Activated naive CD4-positive, alpha-beta T cell (primary cell): Measurements from ENCODE around the gene RBPMS2.
"Not testable (repeated sequence)": the region's sequence is repeated elsewhere in the genome, so short reads cannot be mapped to it uniquely, and the experiment has no call there.

ENCODE experiments used
- DNase-seq, 4 experiments: peaks; one replicate each; lab custom pipeline; 2025; lab: John Stamatoyannopoulos, UW

The RBPMS2 gene

DNA sequence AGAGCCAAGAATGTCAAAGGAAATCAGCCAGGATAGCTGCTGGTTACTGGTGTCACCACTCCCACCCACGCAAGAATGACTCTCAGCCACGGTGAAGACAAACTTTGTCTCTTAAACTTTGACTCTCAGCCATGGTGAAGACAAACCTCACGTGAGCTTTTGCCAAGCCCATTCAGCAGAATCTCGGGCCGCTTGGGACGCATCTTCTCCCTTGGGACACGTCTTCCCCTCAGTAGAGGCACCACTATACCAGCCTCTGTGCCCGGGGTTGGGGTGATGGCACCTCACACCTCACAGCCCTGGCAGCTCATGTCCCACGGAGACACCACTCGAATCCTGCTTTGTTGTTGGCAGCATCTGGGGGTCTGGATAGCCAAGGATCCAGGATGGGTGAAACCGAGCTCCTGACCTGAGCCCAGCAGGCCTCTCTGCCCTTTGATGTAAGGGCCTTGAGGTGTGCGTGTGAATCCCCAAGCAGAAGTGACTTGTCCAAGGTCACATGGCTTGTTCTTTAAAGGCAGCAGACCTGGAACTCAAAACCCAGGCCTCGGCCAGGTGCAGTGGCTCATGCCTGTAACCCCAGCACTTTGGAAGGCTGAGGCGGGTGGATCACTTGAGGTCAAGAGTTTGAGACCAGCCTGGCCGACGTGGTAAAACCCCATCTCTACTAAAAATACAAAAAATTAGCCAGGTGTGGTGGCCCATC, 21.8 kb downstream of the RBPMS2 start:
- DNase-seq: no peak

DNA sequence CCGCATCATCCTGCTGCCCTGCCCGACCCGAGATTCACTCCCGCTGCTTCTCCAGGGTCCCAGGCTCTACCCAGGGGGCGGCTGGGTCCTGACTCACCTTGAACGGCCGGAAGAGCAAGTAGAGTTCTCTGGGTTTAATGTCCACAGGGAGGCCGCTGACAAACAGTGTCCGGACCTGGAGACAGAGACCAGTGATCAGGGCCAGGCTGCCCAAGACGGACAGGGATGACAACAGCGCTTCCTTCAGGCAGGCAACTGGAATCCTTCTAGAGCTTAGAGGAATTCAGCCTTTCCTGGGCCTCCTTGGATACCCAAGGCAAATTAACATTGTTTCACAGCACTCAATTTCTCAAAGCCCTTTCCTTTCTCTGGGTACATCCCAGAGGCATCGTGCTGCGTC, 23.9 kb downstream of the RBPMS2 start:
- DNase-seq: no peak

GRCh38 chr15:64749999-64750657, 25.3 kb downstream of the RBPMS2 start:
- no peak for DNase-seq

DNA sequence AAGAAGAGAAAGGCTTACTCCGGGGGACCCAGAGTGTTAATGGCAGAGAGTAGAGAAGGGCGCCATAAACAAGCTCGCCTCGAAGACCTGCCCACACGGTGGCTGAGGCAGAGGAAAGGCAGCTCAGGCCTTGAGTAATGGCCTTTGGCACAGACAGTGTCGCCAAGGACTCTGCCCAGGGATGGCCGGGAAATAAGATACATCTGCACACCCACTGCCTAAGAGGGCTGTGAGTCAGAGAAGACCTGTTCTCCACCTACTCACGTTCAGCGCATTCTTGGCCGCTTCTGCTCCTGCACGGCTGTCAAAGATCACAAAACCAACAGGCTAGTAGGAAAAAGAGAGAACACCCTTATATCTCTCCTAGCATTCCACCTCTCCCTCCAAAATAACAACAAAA, 26.2 kb downstream of the RBPMS2 start:
- no peak for DNase-seq

GRCh38 chr15:64748251-64748650, 27.1 kb downstream of the RBPMS2 start:
- DNase-seq: no peak

DNA sequence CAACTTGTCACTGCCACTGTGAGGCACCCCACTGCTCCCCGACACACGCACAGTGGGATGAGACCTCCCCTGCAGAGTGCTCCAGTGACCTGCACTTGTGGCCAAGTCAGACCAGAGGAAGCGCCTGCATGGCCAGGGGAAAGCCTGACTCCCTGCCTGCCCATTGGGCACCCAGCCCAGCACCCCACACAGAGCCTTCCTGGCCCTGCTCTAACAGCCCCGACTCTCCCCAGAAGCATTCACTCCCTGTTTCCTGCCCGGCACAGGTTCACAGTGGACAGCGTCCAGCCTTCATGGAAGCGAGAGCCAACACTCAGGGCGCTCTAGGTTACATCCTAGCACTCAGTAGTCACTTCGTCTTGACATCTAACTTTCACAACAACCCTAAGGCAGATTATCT, 27.8 kb downstream of the RBPMS2 start:
- no peak for DNase-seq

GRCh38 chr15:64746921-64747320, 28.5 kb downstream of the RBPMS2 start:
- DNase-seq: no peak

- DNase-seq: no peak
Observed at GRCh38 chr15:64746356-64746755, 29.0 kb downstream of the RBPMS2 start.

DNA sequence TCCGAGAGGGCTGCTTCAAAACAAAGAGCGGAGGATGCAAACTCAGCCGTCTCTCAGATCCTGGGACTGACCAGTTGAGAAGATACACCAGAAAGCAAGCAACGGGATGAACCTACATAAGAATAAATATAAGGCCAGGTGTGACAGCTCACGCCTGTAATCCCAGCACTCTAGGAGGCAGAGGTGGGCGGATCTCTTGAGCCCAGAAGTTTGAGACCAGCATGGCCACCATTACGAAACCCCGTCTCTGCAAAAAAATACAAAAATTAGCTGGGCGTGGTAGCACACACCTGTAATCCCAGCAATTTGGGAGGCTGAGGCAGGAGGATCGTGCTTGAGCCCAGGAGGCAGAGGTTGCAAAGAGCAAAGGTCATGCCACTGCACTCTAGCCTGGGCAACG, 31.7 kb downstream of the RBPMS2 start:
- no peak for DNase-seq

- no peak for DNase-seq
Observed at GRCh38 chr15:64742921-64743320, 32.5 kb downstream of the RBPMS2 start.

GRCh38 chr15:64742385-64742784, 33.0 kb downstream of the RBPMS2 start:
- DNase-seq: no peak

GRCh38 chr15:64741708-64742107, 33.7 kb downstream of the RBPMS2 start:
- DNase-seq: not testable (repeated sequence)

- no peak for DNase-seq
Observed at GRCh38 chr15:64740311-64741170, 34.8 kb downstream of the RBPMS2 start.

DNA sequence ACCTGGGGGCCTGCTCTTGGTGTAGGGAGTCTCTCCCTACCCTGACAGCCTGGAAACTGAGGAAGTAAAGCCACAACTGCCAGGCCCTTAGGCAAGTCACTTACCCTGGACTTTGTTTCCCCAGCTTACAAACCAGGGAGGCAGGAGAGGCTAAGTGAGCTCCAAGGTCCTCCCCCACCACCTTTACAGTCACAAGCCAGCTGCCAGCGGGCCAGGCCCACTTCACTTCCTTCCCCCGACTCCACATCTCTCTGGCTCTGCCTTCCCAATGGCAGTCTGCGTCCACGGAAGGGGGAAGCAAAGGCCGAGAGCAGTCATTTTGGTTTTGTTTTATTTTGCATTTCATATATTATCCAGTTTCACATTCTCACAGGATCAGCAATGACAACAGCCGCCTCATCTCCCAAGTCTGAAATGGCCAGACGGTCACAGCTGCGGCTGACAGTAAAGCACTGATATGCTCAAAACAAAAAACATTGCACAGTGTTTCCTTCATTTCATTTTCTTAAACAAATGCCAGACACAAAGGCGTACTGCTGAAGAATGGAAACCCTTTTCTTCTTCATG, 35.7 kb downstream of the RBPMS2 start:
- no peak for DNase-seq

DNA sequence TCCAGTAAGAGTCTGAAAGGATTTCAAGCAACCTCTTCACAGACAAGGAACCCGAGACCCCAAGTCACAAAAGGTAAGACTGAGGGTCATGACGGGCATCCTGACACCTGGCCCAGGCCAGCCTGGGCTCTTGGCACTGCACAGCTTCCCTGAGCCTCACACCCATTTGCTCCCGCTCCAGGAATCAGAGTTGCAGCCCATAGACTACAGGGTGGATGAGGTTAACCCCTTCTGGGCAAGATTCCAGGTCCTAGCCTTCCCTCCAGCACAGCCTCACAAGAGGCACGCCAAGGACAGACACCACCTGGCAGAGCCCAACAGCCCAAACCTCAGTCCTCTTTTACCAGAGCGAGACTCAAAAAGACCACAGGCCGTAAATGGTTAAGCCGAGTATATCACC, 36.2 kb downstream of the RBPMS2 start:
- DNase-seq: no peak

GRCh38 chr15:64738226-64739095, 36.9 kb downstream of the RBPMS2 start:
- no peak for DNase-seq

DNA sequence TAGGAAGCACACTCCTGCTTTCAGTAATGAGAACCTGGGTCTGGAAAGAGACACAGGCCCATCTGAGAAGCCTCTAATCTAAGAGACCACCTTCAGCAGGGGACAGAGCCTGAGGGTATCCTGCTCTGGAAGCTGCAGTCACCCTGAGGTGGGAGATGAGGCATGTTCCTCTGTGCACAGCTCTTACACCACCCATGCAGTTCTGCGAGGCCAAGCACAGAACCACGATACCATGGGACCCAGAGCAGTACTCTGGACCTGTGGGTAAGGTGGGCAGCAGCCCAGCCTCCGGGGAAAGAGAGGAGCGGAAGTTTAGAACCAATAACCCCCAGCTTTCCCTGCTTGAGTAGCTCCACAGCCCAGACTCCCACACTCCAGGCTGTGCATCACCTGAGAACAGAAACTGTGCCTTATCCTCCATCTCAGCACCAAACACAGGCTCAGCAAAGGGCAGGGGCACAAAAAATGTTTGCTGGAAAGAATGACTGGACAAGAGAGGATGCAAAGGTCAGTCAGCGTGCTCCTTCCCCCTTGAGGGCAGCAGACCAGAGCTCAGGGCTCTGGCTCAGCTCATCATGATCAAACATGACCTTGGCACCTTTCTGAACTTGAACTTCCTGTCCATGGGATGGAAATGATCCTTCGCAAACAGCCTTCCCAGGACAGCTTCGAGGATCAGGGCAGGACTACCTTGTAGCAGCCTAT, 43.1 kb downstream of the RBPMS2 start:
- DNase-seq: no peak

GRCh38 chr15:64731805-64732151, 43.6 kb downstream of the RBPMS2 start:
- DNase-seq: no peak

DNA sequence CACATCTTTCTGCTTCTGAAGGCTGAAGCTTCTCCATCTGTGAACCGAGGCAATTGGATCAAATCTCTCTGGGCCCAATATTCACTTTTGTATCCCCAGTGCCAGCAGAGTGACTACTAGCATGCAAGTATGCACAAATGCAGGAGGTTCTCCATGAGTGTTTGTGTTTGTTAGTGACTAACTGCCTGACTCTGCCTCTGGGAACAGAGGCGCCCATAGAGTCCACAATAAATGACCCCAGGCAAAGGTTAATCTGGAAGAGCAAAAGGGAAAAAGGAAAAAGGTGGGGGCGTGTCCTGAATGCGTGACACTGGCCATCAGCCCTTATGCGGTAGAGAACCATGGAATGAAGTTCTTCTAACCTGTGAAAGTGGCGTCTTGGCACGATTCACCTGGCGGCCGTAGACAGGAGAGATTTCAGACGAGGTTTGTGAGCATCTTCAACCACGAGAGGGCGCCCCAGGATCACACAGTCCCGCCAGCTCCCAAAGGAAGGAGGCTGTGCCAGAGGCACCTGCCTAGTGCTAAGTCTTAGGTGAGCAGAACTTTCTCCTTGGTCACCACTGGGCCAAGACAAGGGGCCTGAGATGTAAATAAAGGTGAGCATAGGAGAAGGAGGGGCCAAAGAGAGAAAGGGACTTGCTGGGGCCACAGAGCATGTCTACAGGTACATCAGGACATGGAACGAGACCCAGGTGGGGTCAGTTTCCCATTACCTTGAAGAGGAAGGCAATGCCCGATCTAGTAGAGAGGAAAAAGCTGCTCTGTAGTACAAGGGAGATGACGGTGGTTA, 44.2 kb downstream of the RBPMS2 start:
- peak; percentile 71 to 84 (median 79) for DNase-seq

GRCh38 chr15:64730151-64730550, 45.2 kb downstream of the RBPMS2 start:
- no peak for DNase-seq
